ENCODE results near the gene CCL1. TPM values are rescaled to one million over a fixed set of nuclear protein-coding genes. Genes with fewer than 3 reads are reported as not detected.

The CCL1 gene
- total RNA-seq, 1 donor from 2014 or later: not detected

- Mint-ChIP-seq H3K9me3 (ENCODE audit: unreplicated experiment) (no peaks in the 10 kb centered on the region), H3K27ac (ENCODE audit: unreplicated experiment) (no peak overlapping the region), H3K36me3 (ENCODE audit: unreplicated experiment) (no peaks in the 10 kb centered on the region), H3K4me1 (ENCODE audit: low read depth, unreplicated experiment) (no peaks in the 10 kb centered on the region), H3K27me3 (ENCODE audit: unreplicated experiment) (no peaks in the 10 kb centered on the region), H3K4me3 (ENCODE audit: unreplicated experiment) (no peak overlapping the region)
- no peak for TF ChIP-seq CTCF (IDR thresholded peaks at IDR 0.05; ENCODE audit: partially characterized antibody, unreplicated experiment)
- no peak for DNase-seq
Observed at GRCh38 chr17:34406226-34406625, 43.2 kb upstream of the CCL1 start.

GRCh38 chr17:34403006-34403405, 40.0 kb upstream of the CCL1 start:
- Mint-ChIP-seq H3K9me3 (ENCODE audit: unreplicated experiment) (no peaks in the 10 kb centered on the region), H3K27me3 (ENCODE audit: unreplicated experiment) (no peaks in the 10 kb centered on the region), H3K4me3 (ENCODE audit: unreplicated experiment) (no peak overlapping the region), H3K27ac (ENCODE audit: unreplicated experiment) (no peak overlapping the region), H3K4me1 (ENCODE audit: low read depth, unreplicated experiment) (no peaks in the 10 kb centered on the region), H3K36me3 (ENCODE audit: unreplicated experiment) (no peaks in the 10 kb centered on the region)
- TF ChIP-seq CTCF (IDR thresholded peaks at IDR 0.05; ENCODE audit: partially characterized antibody, unreplicated experiment): no peak
- DNase-seq: no peak

- Mint-ChIP-seq H3K27me3 (ENCODE audit: unreplicated experiment) (peaks cover 4% of the 10 kb centered on the region), H3K4me3 (ENCODE audit: unreplicated experiment) (no peak overlapping the region), H3K36me3 (ENCODE audit: unreplicated experiment) (no peaks in the 10 kb centered on the region), H3K4me1 (ENCODE audit: low read depth, unreplicated experiment) (peaks cover 7% of the 10 kb centered on the region), H3K27ac (ENCODE audit: unreplicated experiment) (no peak overlapping the region), H3K9me3 (ENCODE audit: unreplicated experiment) (no peaks in the 10 kb centered on the region)
- TF ChIP-seq CTCF (IDR thresholded peaks at IDR 0.05; ENCODE audit: partially characterized antibody, unreplicated experiment): no peak
- DNase-seq: no peak
Observed at GRCh38 chr17:34401165-34401564, 38.1 kb upstream of the CCL1 start.

GRCh38 chr17:34400301-34400931, 37.4 kb upstream of the CCL1 start:
- DNase-seq: no peak
- H3K27me3 Mint-ChIP-seq (ENCODE audit: unreplicated experiment): peaks cover 4% of the 10 kb centered on the region
- no peak overlapping the region for H3K4me3 Mint-ChIP-seq (ENCODE audit: unreplicated experiment)

More at GRCh38 chr17:34400301-34400931, 37.4 kb upstream of the CCL1 start:
- H3K9me3 Mint-ChIP-seq (ENCODE audit: unreplicated experiment): no peaks in the 10 kb centered on the region
- H3K27ac Mint-ChIP-seq (ENCODE audit: unreplicated experiment): no peak overlapping the region
- no peak for TF ChIP-seq CTCF (IDR thresholded peaks at IDR 0.05; ENCODE audit: partially characterized antibody, unreplicated experiment)
- H3K36me3 Mint-ChIP-seq (ENCODE audit: unreplicated experiment): no peaks in the 10 kb centered on the region
- peaks cover 7% of the 10 kb centered on the region for H3K4me1 Mint-ChIP-seq (ENCODE audit: low read depth, unreplicated experiment)

All from glutamatergic neuron (in vitro differentiated cells).